Esophagus (tissue), 2 donors: ENCODE results near the gene SCTR. TPM values are rescaled to one million over a fixed set of nuclear protein-coding genes. Genes with fewer than 3 reads are reported as not detected.

Source experiments
- H3K27ac ChIP-seq, 2 donors: one replicate each; pipeline ENCODE4 v1.5.1; 2013; ENCODE audit warnings: low read depth in 2 of 2, mild to moderate bottlenecking in 2 of 2, inconsistent platforms in 1 of 2, low read length in 1 of 2, moderate library complexity in 1 of 2
- H3K27me3 ChIP-seq, 2 donors: one replicate each; pipeline ENCODE4 v1.6.1; 2013; ENCODE audit warnings: low read length in 2 of 2, control low read depth in 1 of 2, mild to moderate bottlenecking in 1 of 2; ENCODE audit not compliant: insufficient read depth in 2 of 2, control insufficient read depth in 1 of 2
- H3K36me3 ChIP-seq, 2 donors: one replicate each; pipeline ENCODE4 v1.6.1; 2013; ENCODE audit warnings: low read length in 1 of 2; ENCODE audit not compliant: control insufficient read depth in 2 of 2, insufficient read depth in 2 of 2
- H3K4me1 ChIP-seq, 2 donors: one replicate each; pipeline ENCODE4 v1.6.1; 2013; ENCODE audit warnings: low read length in 1 of 2; ENCODE audit not compliant: control insufficient read depth in 2 of 2, insufficient read depth in 2 of 2
- H3K4me3 ChIP-seq, 2 donors: one replicate each; pipeline ENCODE4 v1.5.1; 2013; ENCODE audit warnings: low read length in 2 of 2, mild to moderate bottlenecking in 2 of 2, low read depth in 1 of 2, moderate library complexity in 1 of 2
- H3K9me3 ChIP-seq, 2 donors: one replicate each; pipeline ENCODE4 v1.6.1; 2013; ENCODE audit warnings: mild to moderate bottlenecking in 2 of 2, low read depth in 1 of 2, low read length in 1 of 2, moderate library complexity in 1 of 2; ENCODE audit not compliant: control insufficient read depth in 2 of 2, insufficient read depth in 1 of 2
- WGBS, 2 donors: extraction: QIAGEN DNeasy Blood & Tissue Kit; methylation state at CpG; one replicate each; pipeline ENCODE4 v1.1.7; 2013; 5-methylcytosine and 5-hydroxymethylcytosine counted together
- polyA plus RNA-seq, 2 donors: library from polyadenylated mRNA; stranded (reverse); fragments of 200-250 nt; gene quantifications; one replicate each; pipeline ENCODE4 v1.2.3, GENCODE V29; 2013
- donor health status: healthy with polysubstance abuse.
- donor health status: Bipolar disorder and iron deficiency.

Gene SCTR
- polyA plus RNA-seq, 2 donors: 0.13 to 0.26 TPM

DNA sequence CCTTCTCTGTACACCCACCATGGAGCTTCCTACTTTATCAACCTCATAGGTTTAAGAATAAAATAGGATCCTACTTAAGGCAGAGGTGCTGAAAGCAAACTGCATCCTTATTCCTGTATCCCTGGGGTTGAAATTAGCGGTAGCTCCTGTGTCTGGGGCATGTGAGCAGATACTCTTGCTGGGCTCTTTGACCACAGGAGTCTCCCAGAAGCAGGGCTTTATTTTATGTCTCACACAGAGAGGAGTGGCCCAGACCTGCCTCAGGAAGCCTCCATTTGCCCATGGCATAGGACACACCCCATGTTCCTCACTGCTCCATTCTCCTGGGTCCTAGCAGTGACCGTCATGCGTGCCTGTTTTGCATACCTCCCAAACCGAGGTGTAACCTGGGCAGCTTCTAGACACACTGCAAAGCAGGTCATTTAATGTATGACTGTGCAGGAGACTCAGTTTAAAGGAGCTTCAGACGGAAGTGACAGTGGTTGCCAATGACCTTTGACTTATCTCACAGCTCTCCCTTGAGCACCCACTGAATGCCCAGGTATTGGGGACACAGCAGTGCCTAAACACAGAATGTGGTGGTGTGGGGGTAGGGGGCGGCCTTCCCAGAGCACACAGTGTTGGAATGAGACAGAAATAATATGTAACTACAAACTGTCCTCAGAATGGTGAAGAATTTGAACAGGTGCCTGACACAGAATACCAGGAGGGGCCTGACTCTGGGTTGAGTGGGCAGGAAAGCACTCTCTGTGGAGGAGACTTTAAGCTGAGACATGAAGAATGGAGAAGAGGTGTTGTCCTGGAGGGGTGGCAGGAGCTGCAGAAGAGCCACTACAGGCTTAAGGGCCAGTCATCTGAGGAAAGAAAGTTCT lies 89.0 kb downstream of the SCTR start:
- H3K36me3 ChIP-seq: no peaks in the 10 kb centered on the region
- WGBS, 2 donors: 73 to 83% methylated on average over 6 of the region's 6 CpGs
- peak overlapping the region in 1 of 2 donors; percentile 34 for H3K27ac ChIP-seq
- H3K4me1 ChIP-seq: peaks cover 2 to 7% of the 10 kb centered on the region in 2 donors
- no peak overlapping the region for H3K4me3 ChIP-seq
- H3K9me3 ChIP-seq: no peaks in the 10 kb centered on the region
- H3K27me3 ChIP-seq: no peaks in the 10 kb centered on the region

DNA sequence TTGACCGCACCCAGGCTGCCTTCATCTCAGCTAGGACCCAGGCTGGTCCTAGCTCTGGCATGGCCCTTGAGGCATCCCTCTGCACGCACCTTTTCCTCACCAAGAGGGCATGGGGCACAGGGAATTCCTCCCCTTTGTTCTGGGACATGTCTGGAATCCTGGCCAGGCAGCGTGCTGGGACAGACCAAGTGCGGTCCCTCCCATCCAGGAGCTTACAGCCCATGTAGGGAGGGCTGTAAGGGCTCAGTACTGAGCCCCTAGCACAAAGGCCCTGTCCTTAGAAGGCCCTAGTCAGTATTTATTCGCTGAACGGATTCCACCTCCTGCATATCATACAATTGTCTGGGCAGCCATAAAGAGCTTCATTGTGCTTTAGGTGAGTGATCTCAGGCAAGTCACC lies 89.6 kb downstream of the SCTR start:
- H3K4me1 ChIP-seq: peaks cover 2 to 12% of the 10 kb centered on the region in 2 donors
- 62 to 74% methylated on average over 6 of the region's 6 CpGs for WGBS, 2 donors
- no peaks in the 10 kb centered on the region for H3K36me3 ChIP-seq
- H3K27me3 ChIP-seq: no peaks in the 10 kb centered on the region
- no peaks in the 10 kb centered on the region for H3K9me3 ChIP-seq
- no peak overlapping the region for H3K4me3 ChIP-seq
- peak overlapping the region in 1 of 2 donors; percentile 0 for H3K27ac ChIP-seq

DNA sequence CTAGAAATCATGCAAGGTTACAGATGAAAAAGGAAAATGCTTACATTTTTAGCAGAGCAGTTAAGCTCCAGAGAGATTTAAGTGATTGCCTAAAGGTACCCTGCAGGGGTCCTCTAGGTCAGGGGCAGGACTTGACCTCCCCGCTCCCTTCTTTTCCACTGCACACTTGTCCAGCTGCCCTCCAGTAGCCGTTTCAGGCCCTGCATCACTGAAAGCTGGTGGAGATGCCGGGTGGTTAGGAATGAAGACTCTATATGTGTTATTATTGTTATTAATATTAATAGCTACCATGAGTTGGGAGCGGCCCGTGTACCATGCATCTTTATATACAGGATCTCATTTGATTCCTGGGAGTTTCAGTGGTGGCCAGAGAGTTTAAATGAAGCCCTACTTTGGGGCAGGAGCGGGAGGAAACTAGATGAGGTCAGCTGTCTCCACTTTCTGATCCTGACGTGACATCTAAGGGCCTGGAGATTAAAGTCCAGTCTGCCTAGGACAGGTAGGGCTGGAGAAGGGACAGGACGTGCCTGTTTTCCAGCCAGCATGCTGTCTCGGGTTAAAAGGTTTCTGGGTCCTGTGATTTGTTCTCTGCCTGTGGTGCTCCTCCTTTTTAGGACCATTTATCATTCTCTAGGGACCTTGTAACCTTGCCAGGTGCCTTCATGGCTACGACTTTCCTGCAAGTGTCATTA lies 90.5 kb downstream of the SCTR start:
- peaks cover 2 to 12% of the 10 kb centered on the region in 2 donors for H3K4me1 ChIP-seq
- H3K36me3 ChIP-seq: no peaks in the 10 kb centered on the region
- WGBS, 2 donors: 70 to 80% methylated on average over 10 of the region's 10 CpGs
- H3K4me3 ChIP-seq: no peak overlapping the region
- H3K9me3 ChIP-seq: no peaks in the 10 kb centered on the region
- no peaks in the 10 kb centered on the region for H3K27me3 ChIP-seq
- peak overlapping the region in 1 of 2 donors; percentile 40 for H3K27ac ChIP-seq

DNA sequence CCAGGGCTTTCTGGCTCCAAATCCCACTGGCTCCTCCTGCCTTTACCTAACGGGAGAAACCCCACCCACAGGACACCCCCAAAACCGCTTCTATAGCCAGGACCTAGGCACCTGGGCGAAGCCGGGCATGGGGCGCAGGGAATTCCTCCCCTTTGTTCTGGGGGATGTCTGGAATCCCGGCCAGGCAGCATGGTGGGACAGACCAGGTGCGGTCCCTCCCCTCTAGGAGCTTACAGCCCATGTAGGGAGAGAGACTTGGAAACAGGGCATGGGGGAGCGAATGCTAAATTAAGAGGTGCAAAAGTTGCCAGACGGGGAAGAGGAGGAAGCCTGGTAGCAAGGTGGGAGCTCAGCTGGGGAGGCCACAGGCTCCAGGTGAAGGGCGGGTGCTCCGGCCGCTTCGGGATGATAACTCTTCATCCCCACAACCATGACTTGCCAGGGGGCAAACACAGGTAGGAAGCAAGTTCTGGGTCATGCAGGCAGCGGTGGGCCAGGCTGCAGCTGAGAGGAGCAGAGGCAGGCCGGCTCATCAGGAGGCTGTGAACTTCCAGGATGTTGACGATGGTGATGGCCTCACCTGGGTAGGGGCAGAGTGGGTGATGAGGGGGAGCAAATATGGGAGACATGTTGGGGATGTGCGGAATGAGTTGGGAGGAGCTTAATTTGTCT lies 91.3 kb downstream of the SCTR start:
- 92 to 94% methylated on average over 17 of the region's 17 CpGs for WGBS, 2 donors
- Histone ChIP-seq H3K4me1 (peaks cover 2 to 12% of the 10 kb centered on the region in 2 donors), H3K4me3 (peak overlapping the region in 1 of 2 donors; percentile 63), H3K27ac (no peak overlapping the region), H3K27me3 (no peaks in the 10 kb centered on the region), H3K9me3 (no peaks in the 10 kb centered on the region), H3K36me3 (no peaks in the 10 kb centered on the region)

DNA sequence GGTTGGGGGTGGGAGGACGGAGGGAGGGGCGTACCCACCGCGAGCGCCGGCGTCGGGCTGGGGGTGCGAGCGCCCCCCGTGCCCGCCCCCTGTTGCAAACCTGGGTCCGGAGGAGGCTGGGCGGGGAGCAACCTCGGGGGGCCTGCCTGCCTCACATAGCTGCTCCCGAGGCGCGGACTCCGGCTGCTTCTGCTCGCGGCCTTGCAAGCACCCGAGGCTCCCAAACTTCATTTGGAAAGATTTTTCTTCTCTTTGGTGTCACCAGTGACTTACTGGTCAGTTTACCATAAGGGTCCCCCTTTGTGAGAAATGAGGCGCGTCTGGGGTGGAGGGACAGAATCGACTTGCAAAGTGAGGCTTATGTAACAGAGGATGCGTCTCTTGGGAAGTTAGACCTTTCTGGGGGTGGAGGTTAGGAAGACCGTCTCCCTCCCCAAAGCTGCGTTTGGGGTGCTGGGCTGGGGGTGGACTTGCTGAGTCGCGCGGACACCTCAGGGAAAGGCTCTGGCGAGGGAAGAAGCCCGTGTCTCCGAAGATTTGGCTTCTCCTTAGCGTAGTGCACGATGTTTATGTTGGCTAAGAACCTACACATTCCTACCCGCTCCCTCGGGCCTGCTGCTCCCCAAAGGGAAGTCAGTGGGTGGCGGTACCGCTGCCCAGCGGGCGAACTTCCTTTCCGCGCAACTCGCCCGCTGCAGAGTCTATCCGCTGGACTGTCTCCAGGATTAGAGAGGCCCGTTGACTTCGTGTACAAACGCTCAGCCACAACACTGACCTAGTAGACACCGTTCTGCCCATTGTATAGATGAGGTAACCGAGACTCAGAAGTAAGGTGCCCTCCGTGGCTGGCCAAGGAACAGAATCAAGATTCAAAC lies 92.1 kb downstream of the SCTR start:
- Histone ChIP-seq H3K4me1 (peaks cover 2 to 12% of the 10 kb centered on the region in 2 donors), H3K27ac (peak overlapping the region in 1 of 2 donors; percentile 57), H3K4me3 (peak overlapping the region; percentile 39 to 63), H3K9me3 (no peaks in the 10 kb centered on the region), H3K27me3 (no peaks in the 10 kb centered on the region), H3K36me3 (no peaks in the 10 kb centered on the region)
- 6 to 14% methylated on average over 51 to 53 of the region's 53 CpGs for WGBS, 2 donors

DNA sequence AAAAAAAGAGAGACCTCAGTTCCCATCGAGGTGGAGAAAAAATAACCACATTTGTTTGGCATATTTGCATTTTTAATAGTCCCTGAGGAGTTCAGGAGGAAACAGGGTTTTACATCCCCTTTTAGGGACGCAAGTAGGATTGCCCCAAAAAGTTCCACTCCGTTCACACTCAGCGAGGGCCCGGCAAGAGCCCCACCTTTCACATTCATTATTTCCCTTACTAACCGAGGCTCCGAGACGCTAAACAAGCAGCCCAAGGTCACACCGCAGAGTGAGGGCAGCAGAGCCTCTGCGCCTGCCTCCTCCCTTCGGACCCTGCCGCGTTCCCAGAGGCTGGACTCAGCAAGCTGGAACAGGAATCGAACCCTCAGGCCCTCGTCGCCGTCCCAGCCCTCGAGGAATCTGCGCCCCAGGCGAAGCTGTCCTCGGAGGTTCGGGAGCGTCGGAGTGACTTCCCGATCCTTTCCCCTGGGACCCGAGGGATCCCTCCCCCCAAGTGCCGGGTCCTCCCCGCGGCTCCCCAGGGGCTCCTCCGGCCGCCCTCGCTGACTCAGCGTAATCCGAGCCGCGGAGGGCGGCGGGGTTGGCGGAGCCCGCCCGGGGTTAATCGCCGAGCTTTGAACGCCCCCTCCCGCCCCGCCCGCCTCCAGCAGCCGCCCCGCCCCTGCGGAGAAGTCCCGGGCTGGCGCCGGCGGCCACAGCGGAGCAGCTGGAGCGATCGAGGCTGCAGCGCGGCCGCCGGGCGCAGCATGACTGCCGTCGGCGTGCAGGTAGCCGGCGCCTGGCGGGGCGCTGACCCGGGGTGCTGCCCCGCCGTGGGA lies 92.9 kb downstream of the SCTR start, which contains the start of gene TMEM37:
TMEM37 (plus strand) TSS at position 700 of the 821 bp plus-strand sequence; CDS start at position 750, 50 bp downstream.
- peak within 1 kb of the TSS; percentile 18 to 66 for H3K27ac ChIP-seq
- peak within 1 kb of the TSS; percentile 40 to 63 for H3K4me3 ChIP-seq
- H3K9me3 ChIP-seq: no peaks in the 10 kb centered on the region
- peaks cover 2 to 18% of the 10 kb centered on the region in 2 donors for H3K4me1 ChIP-seq
- no peaks in the 10 kb centered on the region for H3K27me3 ChIP-seq
- H3K36me3 ChIP-seq: no peaks in the 10 kb centered on the region
- 4 to 5% methylated on average over 70 to 72 of the region's 72 CpGs for WGBS, 2 donors

DNA sequence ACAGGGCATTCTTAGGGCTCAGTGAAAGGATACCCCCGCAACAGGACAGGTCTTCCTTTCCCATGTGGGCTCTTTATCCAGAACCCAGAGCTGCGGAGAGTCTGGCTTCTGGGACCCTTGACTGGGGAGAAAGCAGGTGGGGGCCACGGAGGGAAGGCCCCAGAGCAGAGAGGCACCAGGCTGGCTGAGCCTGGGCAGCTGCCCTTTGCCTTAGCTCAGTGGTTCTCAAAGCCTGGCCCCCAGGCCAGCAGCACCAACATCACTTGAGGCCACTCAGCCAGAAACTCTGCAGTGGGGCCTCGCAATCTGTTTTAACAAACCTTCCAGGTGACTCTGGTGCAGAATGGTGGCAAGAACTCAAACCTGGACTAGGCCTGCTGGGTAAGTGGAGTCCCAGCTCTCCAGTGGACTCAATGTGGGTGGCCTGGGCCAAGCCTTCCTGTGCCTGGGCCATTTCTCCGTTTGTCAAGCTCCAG lies 94.2 kb downstream of the SCTR start:
- H3K4me1 ChIP-seq: peaks cover 2 to 18% of the 10 kb centered on the region in 2 donors
- no peaks in the 10 kb centered on the region for H3K27me3 ChIP-seq
- no peak overlapping the region for H3K27ac ChIP-seq

DNA sequence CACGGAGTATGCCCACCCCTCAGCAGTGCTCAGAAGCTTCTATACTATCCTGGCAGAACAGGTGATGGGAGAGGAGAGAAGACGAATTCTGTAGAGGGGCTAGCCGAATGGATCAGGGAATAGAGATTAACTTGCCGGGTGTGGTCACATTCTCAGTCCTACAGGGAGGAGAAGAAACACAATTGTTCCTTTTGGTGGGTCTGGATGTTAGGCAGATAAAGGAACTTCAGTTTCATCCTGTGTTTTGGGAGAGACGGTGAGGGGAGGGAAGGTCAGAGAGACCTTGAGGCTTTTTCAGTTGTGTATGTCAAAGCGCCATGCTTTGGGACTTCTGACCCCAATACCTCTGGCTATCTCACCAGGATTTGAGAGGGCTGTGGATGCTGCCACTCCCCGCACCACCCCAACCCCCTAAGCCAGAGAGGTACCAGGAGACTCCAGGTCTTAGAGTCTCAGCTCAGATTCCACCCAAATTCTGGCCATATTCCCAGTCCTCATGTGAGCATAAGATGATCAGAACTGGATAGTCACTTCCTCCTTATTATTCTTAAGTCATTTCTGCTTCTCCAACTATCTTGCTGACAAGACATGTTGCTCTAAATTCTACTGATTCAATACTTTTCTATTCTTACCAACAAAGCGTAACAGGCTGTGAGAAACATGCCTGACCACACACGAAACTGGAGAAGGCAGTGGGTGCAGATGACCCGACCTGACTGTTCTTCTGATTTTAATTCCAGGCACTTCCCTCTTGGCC lies 94.9 kb downstream of the SCTR start:
- no peak overlapping the region for H3K4me3 ChIP-seq
- no peaks in the 10 kb centered on the region for H3K36me3 ChIP-seq
- H3K4me1 ChIP-seq: peaks cover 2 to 18% of the 10 kb centered on the region in 2 donors
- WGBS, 2 donors: 75 to 81% methylated on average over 10 of the region's 10 CpGs
- H3K27me3 ChIP-seq: no peaks in the 10 kb centered on the region
- H3K27ac ChIP-seq: no peak overlapping the region
- no peaks in the 10 kb centered on the region for H3K9me3 ChIP-seq

More for the DNA sequence above, 94.2 kb downstream of the SCTR start:
- Histone ChIP-seq H3K36me3 (no peaks in the 10 kb centered on the region), H3K9me3 (no peaks in the 10 kb centered on the region), H3K4me3 (no peak overlapping the region)
- WGBS, 2 donors: 85 to 94% methylated on average over 5 of the region's 5 CpGs
